Ishikawa (cell line): ENCODE results near the gene MINK1.

Source experiments
- CEBPB ChIP-seq: IDR thresholded peaks from 2 replicates; pipeline ENCODE4 v1.6.1; 2012
- CREB1 ChIP-seq: IDR thresholded peaks from 2 replicates; pipeline ENCODE4 v1.6.1; 2012; ENCODE audit warnings: low read depth
- EGR1 ChIP-seq: IDR thresholded peaks from 2 replicates; pipeline ENCODE4 v1.6.1; 2012
- EP300 ChIP-seq: IDR thresholded peaks from 2 replicates; pipeline ENCODE4 v1.6.1; 2012; ENCODE audit warnings: borderline replicate concordance
- FOXM1 ChIP-seq: IDR thresholded peaks from 2 replicates; pipeline ENCODE4 v1.6.1; 2012; ENCODE audit warnings: low read depth, borderline replicate concordance
- MAX ChIP-seq: IDR thresholded peaks from 2 replicates; pipeline ENCODE4 v1.6.1; 2012
- NFIC ChIP-seq: IDR thresholded peaks from 2 replicates; pipeline ENCODE4 v1.6.1; 2012
- RAD21 ChIP-seq: IDR thresholded peaks from 2 replicates; pipeline ENCODE4 v1.6.1; 2012; ENCODE audit warnings: low read depth
- REST ChIP-seq: IDR thresholded peaks from 2 replicates; pipeline ENCODE4 v1.6.1; 2012; ENCODE audit warnings: low read depth, mild to moderate bottlenecking
- TAF1 ChIP-seq: IDR thresholded peaks from 2 replicates; pipeline ENCODE4 v1.6.1; 2012; ENCODE audit warnings: low read depth, mild to moderate bottlenecking
- TCF12 ChIP-seq: IDR thresholded peaks from 2 replicates; pipeline ENCODE4 v1.6.1; 2012; ENCODE audit warnings: low read depth
- TEAD4 ChIP-seq: IDR thresholded peaks from 2 replicates; pipeline ENCODE4 v1.6.1; 2012
- USF1 ChIP-seq: IDR thresholded peaks from 2 replicates; pipeline ENCODE4 v1.6.1; 2012
- YY1 ChIP-seq: IDR thresholded peaks from 2 replicates; pipeline ENCODE4 v1.6.1; 2012; ENCODE audit warnings: low read depth
- ZBTB7A ChIP-seq: IDR thresholded peaks from 2 replicates; pipeline ENCODE4 v1.6.1; 2012; ENCODE audit warnings: low read depth

Gene MINK1

GRCh38 chr17:4931963-4932362, 98.8 kb downstream of the MINK1 start, which contains the start of gene GP1BA:
TSS of gene GP1BA (plus strand) at chr17:4932277. CDS start at chr17:4932605, 328 bp downstream.
- TF ChIP-seq TAF1: no peak
- TF ChIP-seq ZBTB7A: no peak
- no peak for TF ChIP-seq EP300

- no peak for TF ChIP-seq TEAD4
- TF ChIP-seq REST: no peak
- TF ChIP-seq CREB1: no peak
- TF ChIP-seq YY1: no peak
- TF ChIP-seq MAX: no peak
- no peak for TF ChIP-seq ZBTB7A
- no peak for TF ChIP-seq TCF12
- no peak for TF ChIP-seq CEBPB
- TF ChIP-seq TAF1: no peak
- TF ChIP-seq FOXM1: no peak
- no peak for TF ChIP-seq EP300
- TF ChIP-seq RAD21: no peak
- no peak for TF ChIP-seq EGR1
- TF ChIP-seq USF1: no peak
- TF ChIP-seq NFIC: no peak
These were observed 99.6 kb downstream of the MINK1 start for GRCh38 chr17:4932756-4933155.

GRCh38 chr17:4933646-4934045, 100.5 kb downstream of the MINK1 start:
- TF ChIP-seq EP300: no peak
- TF ChIP-seq ZBTB7A: no peak
- no peak for TF ChIP-seq CREB1

GRCh38 chr17:4934173-4934979, 101.2 kb downstream of the MINK1 start:
- no peak for TF ChIP-seq EP300
- peak; percentile 23; the same call in 1 of the 2 replicates for TF ChIP-seq NFIC

- TF ChIP-seq ZBTB7A: no peak
These were observed 102.5 kb downstream of the MINK1 start for GRCh38 chr17:4935650-4936049.

GRCh38 chr17:4936436-4936835, 103.3 kb downstream of the MINK1 start:
- TF ChIP-seq CEBPB (no peak), MAX (no peak), REST (no peak), FOXM1 (no peak), CREB1 (no peak), USF1 (no peak), TAF1 (no peak), ZBTB7A (no peak), NFIC (no peak)

GRCh38 chr17:4937553-4937952, 104.4 kb downstream of the MINK1 start:
- TF ChIP-seq ZBTB7A: no peak
- no peak for TF ChIP-seq TEAD4
- TF ChIP-seq MAX: no peak
- no peak for TF ChIP-seq EGR1
- TF ChIP-seq TCF12: no peak
